ENCODE results near the gene FBXW7.

Gene FBXW7

DNA sequence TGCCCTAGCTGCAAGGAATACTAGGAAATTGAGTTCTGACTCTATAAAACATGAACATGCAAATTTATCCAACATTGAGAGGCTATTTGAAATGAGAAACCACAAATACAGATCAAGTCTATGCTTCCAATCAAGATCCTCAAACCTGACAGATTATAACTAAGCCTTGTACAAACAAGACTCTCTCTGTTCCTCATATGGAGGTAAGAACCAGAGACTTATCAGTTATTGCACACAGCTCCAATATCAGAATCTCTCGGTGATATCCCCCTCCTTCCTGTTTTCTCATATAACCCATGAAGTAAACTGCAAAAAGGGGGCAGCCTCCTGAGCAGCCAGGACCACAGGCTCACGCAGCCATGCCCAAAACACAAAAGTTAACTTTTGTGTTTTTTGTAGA lies 36.5 kb downstream of the FBXW7 start:
- Histone ChIP-seq H3K9ac (ENCODE audit: low read length) (no peak overlapping the region), H3K27ac (ENCODE audit: low read depth, low read length) (no peak overlapping the region), H3K36me3 (ENCODE audit: control insufficient read depth in 1 of 2, insufficient read depth in 2 of 2, low read length in 2 of 2) (no peaks in the 10 kb centered on the region), H4K91ac (ENCODE audit: low read depth, low read length) (no peak overlapping the region), H3K4me3 (ENCODE audit: low read depth, low read length) (no peak overlapping the region), H3K27me3 (ENCODE audit: insufficient read depth, low read length) (no peaks in the 10 kb centered on the region), H4K8ac (ENCODE audit: low read depth, low read length) (no peak overlapping the region), H2BK120ac (ENCODE audit: insufficient read depth, low read length, poor library complexity) (no peak overlapping the region), H3K79me1 (ENCODE audit: low read length) (no peaks in the 10 kb centered on the region), H4K12ac (ENCODE audit: low read depth, low read length) (no peak overlapping the region), H3K18ac (ENCODE audit: low read length) (no peak overlapping the region), H3K4ac (ENCODE audit: low read depth, low read length) (no peak overlapping the region), H3K79me2 (ENCODE audit: control insufficient read depth, insufficient read depth, low read length, poor library complexity) (no peaks in the 10 kb centered on the region), H3K14ac (ENCODE audit: low read length) (no peak overlapping the region), H3K4me2 (ENCODE audit: low read length) (no peak overlapping the region), H2AK5ac (ENCODE audit: low read length) (no peak overlapping the region), H2BK5ac (ENCODE audit: low read depth, low read length, poor library complexity) (no peak overlapping the region), H2BK12ac (ENCODE audit: low read length) (no peak overlapping the region), H3K4me1 (ENCODE audit: control insufficient read depth in 1 of 2, insufficient read depth in 2 of 2, low read length in 2 of 2) (no peaks in the 10 kb centered on the region), H3K23ac (ENCODE audit: low read length) (no peak overlapping the region), H3K9me3 (ENCODE audit: insufficient read depth, low read depth, low read length) (no peaks in the 10 kb centered on the region), H2AFZ (ENCODE audit: insufficient read depth, low read length, poor library complexity) (no peak overlapping the region)
- DNase-seq, result no peak
- no CpG with 5 or more reads among the region's 2 CpGs for WGBS (ENCODE audit: extremely low coverage, insufficient coverage, insufficient read length)

DNA sequence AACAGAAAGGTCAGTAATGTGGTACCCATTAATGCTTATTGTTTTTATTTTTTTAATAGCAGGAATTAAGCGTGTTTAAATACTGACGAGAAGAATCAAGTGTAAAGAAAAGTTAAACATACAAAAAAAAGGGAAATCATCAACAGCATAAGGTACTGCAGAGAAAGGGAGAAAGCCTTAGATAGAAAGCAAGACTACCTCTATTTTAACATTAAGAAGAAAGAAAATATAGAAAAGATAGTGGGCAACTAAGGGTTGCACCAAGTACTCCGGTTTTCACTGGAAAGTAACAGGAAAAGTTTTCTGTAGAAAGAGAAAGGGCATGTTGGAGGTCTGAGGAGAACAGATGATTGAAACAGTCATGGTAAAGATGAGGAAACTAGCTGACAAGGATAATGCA lies 41.9 kb downstream of the FBXW7 start:
- H3K9me3 ChIP-seq (ENCODE audit: insufficient read depth, low read depth, low read length), result no peaks in the 10 kb centered on the region
- H2BK120ac ChIP-seq (ENCODE audit: insufficient read depth, low read length, poor library complexity), result no peak overlapping the region
- no peak overlapping the region for H3K18ac ChIP-seq (ENCODE audit: low read length)
- no peak for DNase-seq
- H3K36me3 ChIP-seq (ENCODE audit: control insufficient read depth in 1 of 2, insufficient read depth in 2 of 2, low read length in 2 of 2), result no peaks in the 10 kb centered on the region
- WGBS (ENCODE audit: extremely low coverage, insufficient coverage, insufficient read length), result no CpG with 5 or more reads among the region's 3 CpGs
- no peaks in the 10 kb centered on the region for H3K27me3 ChIP-seq (ENCODE audit: insufficient read depth, low read length)
- H2AK5ac ChIP-seq (ENCODE audit: low read length), result no peak overlapping the region
- no peak overlapping the region for H3K4ac ChIP-seq (ENCODE audit: low read depth, low read length)
- H4K91ac ChIP-seq (ENCODE audit: low read depth, low read length), result no peak overlapping the region
- H3K79me2 ChIP-seq (ENCODE audit: control insufficient read depth, insufficient read depth, low read length, poor library complexity), result no peaks in the 10 kb centered on the region
- H2BK12ac ChIP-seq (ENCODE audit: low read length), result no peak overlapping the region
- H3K9ac ChIP-seq (ENCODE audit: low read length), result no peak overlapping the region
- no peak overlapping the region for H3K4me3 ChIP-seq (ENCODE audit: low read depth, low read length)
- no peak overlapping the region for H3K14ac ChIP-seq (ENCODE audit: low read length)
- no peak overlapping the region for H4K8ac ChIP-seq (ENCODE audit: low read depth, low read length)
- H3K27ac ChIP-seq (ENCODE audit: low read depth, low read length), result no peak overlapping the region
- no peaks in the 10 kb centered on the region for H3K79me1 ChIP-seq (ENCODE audit: low read length)
- H2BK5ac ChIP-seq (ENCODE audit: low read depth, low read length, poor library complexity), result no peak overlapping the region
- H3K4me2 ChIP-seq (ENCODE audit: low read length), result no peak overlapping the region
- no peak overlapping the region for H2AFZ ChIP-seq (ENCODE audit: insufficient read depth, low read length, poor library complexity)
- no peak overlapping the region for H3K23ac ChIP-seq (ENCODE audit: low read length)
- H3K4me1 ChIP-seq (ENCODE audit: control insufficient read depth in 1 of 2, insufficient read depth in 2 of 2, low read length in 2 of 2), result no peaks in the 10 kb centered on the region
- no peak overlapping the region for H4K12ac ChIP-seq (ENCODE audit: low read depth, low read length)

DNA sequence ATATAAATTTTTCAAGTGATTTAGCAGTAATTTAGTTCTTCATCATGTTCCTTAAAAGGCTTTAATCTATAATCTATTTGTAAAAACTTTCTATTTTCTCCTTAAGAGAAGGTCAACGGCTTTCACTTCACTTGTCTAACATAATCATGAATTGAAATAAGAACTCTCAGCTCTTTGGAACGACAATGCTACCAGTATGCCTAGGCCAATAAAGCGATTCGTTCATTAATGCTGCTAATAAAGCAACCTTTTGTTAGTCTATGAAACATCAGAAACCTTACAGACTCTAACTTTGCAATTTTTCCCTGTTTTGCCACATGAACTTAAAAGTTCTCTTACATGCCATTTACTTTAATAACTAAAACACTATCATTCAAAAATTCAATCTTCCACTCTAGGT lies 47.6 kb downstream of the FBXW7 start:
- H3K14ac ChIP-seq (ENCODE audit: low read length), result no peak overlapping the region
- H3K9me3 ChIP-seq (ENCODE audit: insufficient read depth, low read depth, low read length), result no peaks in the 10 kb centered on the region
- H4K12ac ChIP-seq (ENCODE audit: low read depth, low read length), result no peak overlapping the region
- DNase-seq, result no peak
- no peak overlapping the region for H3K4me3 ChIP-seq (ENCODE audit: low read depth, low read length)
- H3K4ac ChIP-seq (ENCODE audit: low read depth, low read length), result no peak overlapping the region
- no peak overlapping the region for H2AK5ac ChIP-seq (ENCODE audit: low read length)
- no peaks in the 10 kb centered on the region for H3K27me3 ChIP-seq (ENCODE audit: insufficient read depth, low read length)
- no peak overlapping the region for H3K18ac ChIP-seq (ENCODE audit: low read length)
- H3K23ac ChIP-seq (ENCODE audit: low read length), result no peak overlapping the region
- H3K9ac ChIP-seq (ENCODE audit: low read length), result no peak overlapping the region
- H2BK120ac ChIP-seq (ENCODE audit: insufficient read depth, low read length, poor library complexity), result no peak overlapping the region
- no peaks in the 10 kb centered on the region for H3K36me3 ChIP-seq (ENCODE audit: control insufficient read depth in 1 of 2, insufficient read depth in 2 of 2, low read length in 2 of 2)
- H2BK5ac ChIP-seq (ENCODE audit: low read depth, low read length, poor library complexity), result no peak overlapping the region
- no peak overlapping the region for H4K91ac ChIP-seq (ENCODE audit: low read depth, low read length)
- H3K79me1 ChIP-seq (ENCODE audit: low read length), result no peaks in the 10 kb centered on the region
- H4K8ac ChIP-seq (ENCODE audit: low read depth, low read length), result no peak overlapping the region
- H3K79me2 ChIP-seq (ENCODE audit: control insufficient read depth, insufficient read depth, low read length, poor library complexity), result no peaks in the 10 kb centered on the region
- H2AFZ ChIP-seq (ENCODE audit: insufficient read depth, low read length, poor library complexity), result no peak overlapping the region
- no peaks in the 10 kb centered on the region for H3K4me1 ChIP-seq (ENCODE audit: control insufficient read depth in 1 of 2, insufficient read depth in 2 of 2, low read length in 2 of 2)
- no CpG with 5 or more reads among the region's 4 CpGs for WGBS (ENCODE audit: extremely low coverage, insufficient coverage, insufficient read length)
- H3K27ac ChIP-seq (ENCODE audit: low read depth, low read length), result no peak overlapping the region
- no peak overlapping the region for H3K4me2 ChIP-seq (ENCODE audit: low read length)
- H2BK12ac ChIP-seq (ENCODE audit: low read length), result no peak overlapping the region

DNA sequence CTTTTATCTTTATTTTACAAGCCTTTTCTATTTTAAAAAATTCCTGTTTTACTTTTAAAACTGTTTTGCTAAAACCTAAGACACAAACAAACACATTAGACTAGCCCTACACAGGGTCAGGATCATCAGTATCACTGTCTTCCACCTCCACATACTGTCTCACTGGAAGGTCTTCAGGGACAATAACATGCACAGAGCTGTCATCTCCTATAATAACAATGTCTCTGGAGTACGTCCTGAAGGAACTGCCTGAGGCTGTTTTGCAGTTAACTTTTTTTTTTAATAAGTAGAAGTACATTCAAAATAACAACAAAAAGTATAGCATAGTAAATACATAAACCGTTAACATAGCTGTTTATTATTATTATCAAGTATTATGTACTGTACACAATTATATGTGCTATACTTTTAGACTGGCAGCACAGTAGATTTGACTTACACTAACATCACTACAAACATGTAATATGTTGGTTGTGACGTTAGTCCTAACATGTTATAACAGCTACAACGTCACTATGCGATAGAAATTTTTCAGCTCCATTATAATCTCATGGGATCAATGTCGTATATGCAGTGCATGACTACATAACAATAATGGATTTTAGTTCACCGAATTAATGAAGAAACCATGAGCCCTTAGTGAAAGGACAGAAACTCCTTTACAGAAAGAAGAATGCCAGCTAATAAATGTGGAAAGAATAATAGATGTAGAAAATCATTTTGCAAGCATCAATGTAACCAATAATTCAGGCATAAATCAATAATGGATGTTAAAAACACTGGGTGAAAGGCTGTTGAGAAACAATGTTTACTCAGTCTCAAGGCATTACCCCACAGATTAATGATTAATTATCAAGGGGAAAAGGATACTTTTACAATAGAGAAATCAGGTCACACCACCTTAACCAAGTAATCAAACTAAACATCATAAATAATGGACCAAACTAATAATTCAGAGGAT lies 49.2 kb downstream of the FBXW7 start:
- no peak overlapping the region for H2AFZ ChIP-seq (ENCODE audit: insufficient read depth, low read length, poor library complexity)
- no peaks in the 10 kb centered on the region for H3K4me1 ChIP-seq (ENCODE audit: control insufficient read depth in 1 of 2, insufficient read depth in 2 of 2, low read length in 2 of 2)
- H2BK5ac ChIP-seq (ENCODE audit: low read depth, low read length, poor library complexity), result no peak overlapping the region
- H3K36me3 ChIP-seq (ENCODE audit: control insufficient read depth in 1 of 2, insufficient read depth in 2 of 2, low read length in 2 of 2), result no peaks in the 10 kb centered on the region
- H4K91ac ChIP-seq (ENCODE audit: low read depth, low read length), result no peak overlapping the region
- H3K9ac ChIP-seq (ENCODE audit: low read length), result no peak overlapping the region
- no peak for DNase-seq
- no peak overlapping the region for H3K4me2 ChIP-seq (ENCODE audit: low read length)
- no peak overlapping the region for H3K4ac ChIP-seq (ENCODE audit: low read depth, low read length)
- H3K4me3 ChIP-seq (ENCODE audit: low read depth, low read length), result no peak overlapping the region
- no peaks in the 10 kb centered on the region for H3K79me1 ChIP-seq (ENCODE audit: low read length)
- H4K8ac ChIP-seq (ENCODE audit: low read depth, low read length), result no peak overlapping the region
- no peak overlapping the region for H3K14ac ChIP-seq (ENCODE audit: low read length)
- H2AK5ac ChIP-seq (ENCODE audit: low read length), result no peak overlapping the region
- no peak overlapping the region for H2BK12ac ChIP-seq (ENCODE audit: low read length)
- no peak overlapping the region for H4K12ac ChIP-seq (ENCODE audit: low read depth, low read length)
- H3K9me3 ChIP-seq (ENCODE audit: insufficient read depth, low read depth, low read length), result no peaks in the 10 kb centered on the region
- no peaks in the 10 kb centered on the region for H3K79me2 ChIP-seq (ENCODE audit: control insufficient read depth, insufficient read depth, low read length, poor library complexity)
- H3K18ac ChIP-seq (ENCODE audit: low read length), result no peak overlapping the region
- H2BK120ac ChIP-seq (ENCODE audit: insufficient read depth, low read length, poor library complexity), result no peak overlapping the region
- no peak overlapping the region for H3K23ac ChIP-seq (ENCODE audit: low read length)
- H3K27ac ChIP-seq (ENCODE audit: low read depth, low read length), result no peak overlapping the region
- no peaks in the 10 kb centered on the region for H3K27me3 ChIP-seq (ENCODE audit: insufficient read depth, low read length)
- no CpG with 5 or more reads among the region's 7 CpGs for WGBS (ENCODE audit: extremely low coverage, insufficient coverage, insufficient read length)
